GM18907 (cell line): ENCODE measurements around the gene MRRF.
"Not testable (repeated sequence)": the region's sequence is repeated elsewhere in the genome, so short reads cannot be mapped to it uniquely, and the experiment has no call there.

Source experiments
- ATAC-seq: cut with Tn5 transposase; IDR thresholded peaks from one replicate; pipeline ENCODE4 v1.9.1; 2021; ENCODE audit warnings: mild to moderate bottlenecking, moderate library complexity; ENCODE audit not compliant: unreplicated experiment

Gene MRRF

DNA sequence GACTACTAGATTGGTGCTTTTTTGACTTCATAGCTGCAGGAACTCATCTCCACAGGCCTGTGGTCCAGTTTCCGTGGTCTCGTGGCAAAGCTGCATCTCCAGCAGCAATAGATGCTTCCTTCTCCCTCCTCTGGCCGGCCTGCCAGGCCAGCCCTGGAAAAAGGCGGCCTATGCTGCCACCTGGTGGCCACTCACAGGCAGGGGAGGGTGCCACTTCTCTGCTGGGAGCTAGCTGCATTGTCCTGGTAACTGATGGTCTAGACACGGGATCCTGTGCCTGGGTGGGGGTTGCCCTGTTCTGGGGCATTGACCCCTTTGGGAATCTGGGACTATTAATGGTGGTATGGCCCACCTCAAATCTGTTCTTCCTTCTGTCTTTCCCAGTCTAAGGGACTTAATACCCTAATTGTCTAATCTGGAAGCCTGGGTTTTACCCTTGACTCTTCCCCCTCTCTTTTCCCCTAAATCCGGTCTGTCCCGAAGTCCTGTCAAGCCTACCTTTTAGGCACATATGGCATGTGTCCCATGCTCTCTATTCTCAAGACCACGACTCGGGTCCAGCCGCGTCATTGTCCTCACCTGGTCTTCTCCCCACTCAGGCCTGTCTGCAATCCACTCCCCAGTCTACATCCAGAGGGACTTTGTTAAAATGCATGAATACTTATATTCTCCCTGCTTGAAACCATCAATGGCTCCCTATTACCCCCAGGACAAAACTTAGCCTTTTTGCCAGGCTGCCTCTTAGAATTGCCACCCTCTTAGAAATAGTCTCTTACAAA is 86.1 kb downstream of the MRRF start:
- peak; percentile 85 for ATAC-seq

DNA sequence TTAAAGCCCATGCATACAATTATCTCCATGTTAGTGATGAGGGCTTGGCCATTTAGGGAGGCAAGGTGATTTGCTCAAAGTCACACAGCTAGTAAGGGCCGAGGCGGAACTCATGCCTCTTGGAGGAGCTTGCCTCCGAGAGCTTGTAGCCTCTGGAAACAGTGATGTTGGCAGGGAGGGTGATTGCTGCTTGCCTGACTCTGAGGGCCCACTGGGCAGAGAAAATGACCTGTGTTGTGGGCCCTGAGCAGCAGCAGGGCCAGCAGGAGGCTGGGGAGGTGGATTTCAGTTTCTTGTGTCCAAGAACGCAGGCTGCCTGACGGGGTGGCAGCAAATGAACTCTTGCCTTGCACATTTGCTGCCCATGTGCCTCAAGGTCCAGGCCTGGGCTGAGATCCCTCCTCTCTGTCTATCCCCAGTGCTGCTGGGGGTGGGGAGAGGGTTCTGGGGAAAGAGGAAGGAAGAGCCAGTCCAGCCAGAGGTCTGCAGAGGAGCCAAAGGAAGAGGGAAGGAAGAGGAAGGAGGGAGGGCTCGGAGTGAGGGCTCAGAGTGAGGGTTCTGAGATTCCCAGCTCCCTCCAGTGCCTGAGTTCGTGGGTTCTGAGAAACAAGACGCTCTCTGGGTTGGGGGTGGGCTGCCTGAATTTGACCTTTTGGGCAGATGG is 90.0 kb downstream of the MRRF start:
- ATAC-seq, result no peak

DNA sequence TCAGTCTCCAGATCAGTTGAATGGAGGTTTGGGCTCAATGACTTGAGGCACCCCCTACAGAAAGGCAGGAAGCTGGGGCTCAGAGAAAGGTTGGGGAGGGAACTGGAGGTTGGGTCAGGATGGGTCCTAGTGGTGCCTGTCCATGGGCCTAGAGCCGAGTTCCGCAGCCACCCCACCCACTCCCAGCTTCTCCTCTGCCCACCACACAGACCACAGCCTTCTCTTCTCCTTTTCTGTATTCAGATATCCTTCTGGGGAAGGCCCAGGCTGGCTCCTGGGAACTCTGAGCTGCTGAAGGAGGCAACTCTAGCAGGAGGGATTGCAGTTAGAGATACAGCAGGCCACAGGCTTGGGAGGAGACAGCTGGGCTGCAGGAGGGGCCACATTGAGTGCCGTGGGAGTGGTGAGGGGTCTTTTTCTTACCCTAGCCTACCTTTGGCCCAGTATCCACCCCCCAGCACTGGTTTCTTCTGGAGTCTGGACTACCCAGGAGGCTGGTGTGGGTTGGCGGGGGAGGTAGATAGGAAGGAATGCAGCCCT is 90.7 kb downstream of the MRRF start:
- ATAC-seq, result no peak

GRCh38 chr9:122356627-122357026 is 91.9 kb downstream of the MRRF start:
- ATAC-seq, result no peak

DNA sequence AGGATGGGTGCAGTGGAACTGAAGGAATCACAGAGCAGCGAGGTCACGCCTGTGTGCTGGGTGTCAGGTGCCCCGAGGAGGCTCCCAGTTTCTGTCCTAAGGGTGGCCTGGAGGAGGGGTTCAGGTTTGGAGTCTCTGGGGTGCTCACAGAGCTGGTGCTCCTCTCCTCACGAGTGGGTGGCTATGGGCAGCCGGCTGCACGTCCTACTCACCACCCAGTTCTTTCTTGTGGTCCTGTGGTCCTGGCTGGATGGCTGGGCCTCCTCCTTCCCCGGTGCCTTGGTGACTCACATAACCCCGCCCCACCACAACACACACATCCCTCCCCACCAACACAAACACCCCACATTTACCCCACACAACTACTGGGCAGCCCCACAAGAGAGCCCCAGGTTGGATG is 96.2 kb downstream of the MRRF start:
- ATAC-seq, result no peak

GRCh38 chr9:122363131-122363530 is 98.4 kb downstream of the MRRF start:
- ATAC-seq, result not testable (repeated sequence)

DNA sequence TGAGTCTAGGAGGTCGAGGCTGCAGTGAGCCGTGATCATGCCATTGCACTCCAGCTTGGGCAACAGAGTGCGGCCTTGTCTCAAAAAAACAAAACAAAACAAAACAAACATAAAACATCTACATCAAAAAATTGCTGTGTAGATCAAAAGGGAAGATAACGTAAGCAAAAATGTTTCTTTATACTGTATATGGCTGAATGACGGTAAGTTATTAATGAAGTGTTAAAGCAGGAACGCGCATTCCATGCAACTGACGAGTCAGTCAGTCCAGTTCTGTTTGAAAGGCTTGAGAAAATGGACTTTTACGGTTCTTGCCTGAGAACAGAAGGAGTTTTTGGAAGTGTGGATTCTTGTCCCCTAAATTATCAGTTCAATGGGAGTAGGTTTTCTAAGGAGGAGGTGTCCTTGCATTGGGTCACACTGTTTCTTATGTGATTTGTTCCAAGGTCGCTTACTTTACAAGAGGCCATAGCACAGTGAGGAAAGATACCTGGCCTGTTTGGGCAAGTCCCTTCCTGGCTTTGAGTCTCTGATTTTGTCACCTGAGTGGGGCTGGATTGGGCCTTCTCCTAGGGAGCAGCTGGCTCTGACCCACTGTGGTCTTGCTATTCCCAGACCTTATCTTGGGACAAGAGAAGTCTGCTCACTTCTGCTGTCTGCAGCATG is 99.6 kb downstream of the MRRF start:
- no peak for ATAC-seq

- ATAC-seq, result no peak
These were observed 100.1 kb downstream of the MRRF start for GRCh38 chr9:122364783-122365150.

DNA sequence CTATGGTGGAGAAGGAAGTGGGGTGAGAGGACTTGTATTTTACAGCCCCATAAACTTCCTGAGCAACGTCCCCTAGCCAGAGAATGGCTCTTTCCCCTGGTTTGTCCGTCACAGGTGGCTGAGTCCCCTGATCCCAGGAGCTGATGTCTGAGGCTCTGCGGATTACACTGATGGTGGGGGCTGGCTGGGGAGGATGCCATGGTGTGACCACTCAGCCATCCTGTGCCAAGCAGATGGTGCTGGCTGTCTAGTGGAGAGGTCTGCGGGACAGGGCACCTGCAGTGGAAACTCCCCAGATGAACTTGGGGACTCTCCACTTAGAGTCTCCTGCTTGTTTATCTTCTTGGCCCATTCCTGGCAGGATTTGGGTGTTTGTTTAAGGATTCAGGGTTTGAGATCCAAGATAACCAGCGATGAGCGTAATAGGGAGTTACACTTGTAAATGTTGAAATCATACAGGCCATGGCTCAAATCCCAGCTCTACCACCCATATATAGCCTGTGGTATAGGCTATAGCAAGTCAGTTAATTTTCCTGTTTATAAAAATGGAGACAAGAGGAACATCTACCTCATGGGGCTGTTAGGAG is 101.5 kb downstream of the MRRF start:
- no peak for ATAC-seq

DNA sequence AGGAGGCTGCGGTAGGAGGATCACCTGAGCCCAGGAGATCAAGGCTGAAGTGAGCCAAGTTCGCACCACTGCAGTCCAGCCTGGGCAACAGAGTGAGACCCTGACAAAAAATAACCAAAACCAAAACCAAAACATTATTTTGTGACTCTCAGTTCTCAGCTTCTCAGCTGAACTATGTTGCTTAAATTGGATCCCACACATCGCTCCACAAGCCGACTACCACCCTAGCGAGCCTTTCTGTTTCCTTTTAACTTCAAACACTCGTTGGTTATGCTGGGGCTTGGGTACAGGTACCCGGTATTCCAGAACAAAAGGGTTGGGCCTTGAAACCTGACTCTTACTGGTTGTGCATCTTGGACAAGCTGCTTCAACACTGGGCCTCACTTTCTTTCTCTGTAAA is 102.4 kb downstream of the MRRF start:
- no peak for ATAC-seq

- no peak for ATAC-seq
These were observed 103.2 kb downstream of the MRRF start for GRCh38 chr9:122367774-122368460.

DNA sequence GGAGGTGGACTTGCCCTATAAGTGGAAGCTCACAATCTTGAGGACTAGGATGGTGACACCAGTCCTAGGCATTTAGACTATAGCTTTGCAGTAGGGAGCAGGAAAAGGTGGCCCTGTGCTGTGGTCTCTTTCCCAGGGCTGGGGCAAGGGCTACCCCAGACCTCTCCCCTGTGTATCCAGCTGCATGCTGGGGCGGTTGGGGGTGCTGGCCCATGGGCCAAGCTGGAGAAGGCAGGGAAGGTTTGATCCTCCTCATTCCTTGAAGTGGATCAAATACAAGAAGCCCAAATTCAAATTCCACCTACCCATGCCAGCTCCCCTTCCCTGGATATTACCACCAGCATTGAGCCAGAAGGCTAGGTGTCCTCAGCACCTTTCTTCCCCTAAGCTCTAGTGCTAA is 104.0 kb downstream of the MRRF start:
- ATAC-seq, result no peak

DNA sequence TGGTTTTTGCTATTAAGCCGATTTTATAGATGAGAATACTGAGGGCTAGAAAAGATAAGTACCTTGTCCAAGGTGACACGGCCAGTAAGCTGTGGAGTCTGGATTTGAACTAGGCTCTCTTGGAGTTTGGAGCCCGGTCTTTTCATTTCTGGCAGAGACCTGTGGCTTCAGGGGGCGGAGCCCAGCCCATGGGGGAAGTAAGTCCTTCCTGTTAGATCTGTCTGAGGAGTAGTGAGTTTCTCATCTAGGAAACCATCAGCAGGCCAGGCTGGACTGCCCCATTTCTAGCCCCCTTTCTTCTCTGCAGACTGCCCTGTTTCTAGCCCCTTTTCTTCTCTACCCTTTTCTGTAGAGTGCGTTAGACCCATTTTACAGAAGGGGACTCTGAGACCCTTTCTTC is 105.6 kb downstream of the MRRF start:
- ATAC-seq, result peak; percentile 42

DNA sequence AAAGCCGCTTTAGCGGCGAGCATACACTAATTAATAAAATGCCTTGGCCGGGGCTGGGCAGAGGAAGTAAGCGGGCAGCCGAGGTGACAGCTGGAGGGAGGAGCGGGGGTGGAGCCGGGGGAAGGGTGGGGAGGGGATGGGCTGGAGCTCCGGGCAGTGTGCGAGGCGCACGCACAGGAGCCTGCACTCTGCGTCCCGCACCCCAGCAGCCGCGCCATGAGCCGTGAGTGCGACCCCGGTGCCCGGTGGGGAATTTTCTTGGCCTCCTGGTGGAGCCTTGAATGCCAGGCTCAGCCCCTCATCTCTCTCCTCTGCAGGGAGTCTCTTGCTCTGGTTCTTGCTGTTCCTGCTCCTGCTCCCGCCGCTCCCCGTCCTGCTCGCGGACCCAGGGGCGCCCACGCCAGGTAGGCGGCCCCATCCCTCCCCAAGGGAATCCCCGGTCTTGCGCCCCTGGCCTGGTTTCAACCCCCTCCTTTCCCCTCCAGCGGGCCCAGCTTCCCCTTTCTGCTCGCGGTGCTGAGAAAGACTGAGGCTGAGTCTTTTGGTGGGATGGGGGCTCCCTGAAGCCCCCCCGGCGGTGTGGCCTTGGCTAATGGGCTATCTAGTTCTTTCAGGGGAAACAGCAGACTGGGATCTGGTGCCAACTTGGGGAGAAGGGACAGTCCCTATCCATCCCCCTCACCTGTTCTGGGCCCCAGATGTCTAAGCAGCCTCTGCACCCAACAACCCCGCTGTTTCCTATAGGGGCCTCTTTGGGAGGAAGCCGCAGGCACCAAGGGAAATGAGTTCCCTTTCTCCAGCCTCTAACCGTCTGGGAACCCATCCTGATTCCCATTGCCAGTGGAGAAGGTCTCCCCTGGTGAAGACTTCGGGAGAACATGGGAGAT is 106.4 kb downstream of the MRRF start, which contains the start of gene PTGS1:
Gene PTGS1, plus strand, starts transcription at position 156 of the 887 bp plus-strand sequence. Its CDS starts 61 bp downstream, at position 217.
- peak; percentile 67 for ATAC-seq

DNA sequence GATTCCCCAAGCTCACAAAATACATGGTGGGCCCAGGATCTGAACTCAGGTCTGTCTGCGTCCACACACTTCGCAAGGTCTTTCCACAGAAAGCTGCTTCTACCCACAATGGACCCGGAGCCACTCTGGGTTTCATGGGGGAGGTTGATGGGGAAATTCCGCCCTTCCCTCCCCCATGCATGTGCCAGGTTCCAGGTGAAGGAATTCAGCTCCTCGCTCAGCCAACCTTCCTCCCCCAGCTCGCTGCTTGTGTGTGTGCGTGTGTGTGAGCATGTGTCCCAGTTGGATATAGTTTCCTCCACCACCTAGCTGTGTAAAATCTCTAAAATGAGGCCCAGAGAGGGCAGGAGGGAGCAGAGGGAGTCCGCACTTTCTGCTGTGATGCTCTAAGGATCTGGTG is 107.2 kb downstream of the MRRF start:
- no peak for ATAC-seq

DNA sequence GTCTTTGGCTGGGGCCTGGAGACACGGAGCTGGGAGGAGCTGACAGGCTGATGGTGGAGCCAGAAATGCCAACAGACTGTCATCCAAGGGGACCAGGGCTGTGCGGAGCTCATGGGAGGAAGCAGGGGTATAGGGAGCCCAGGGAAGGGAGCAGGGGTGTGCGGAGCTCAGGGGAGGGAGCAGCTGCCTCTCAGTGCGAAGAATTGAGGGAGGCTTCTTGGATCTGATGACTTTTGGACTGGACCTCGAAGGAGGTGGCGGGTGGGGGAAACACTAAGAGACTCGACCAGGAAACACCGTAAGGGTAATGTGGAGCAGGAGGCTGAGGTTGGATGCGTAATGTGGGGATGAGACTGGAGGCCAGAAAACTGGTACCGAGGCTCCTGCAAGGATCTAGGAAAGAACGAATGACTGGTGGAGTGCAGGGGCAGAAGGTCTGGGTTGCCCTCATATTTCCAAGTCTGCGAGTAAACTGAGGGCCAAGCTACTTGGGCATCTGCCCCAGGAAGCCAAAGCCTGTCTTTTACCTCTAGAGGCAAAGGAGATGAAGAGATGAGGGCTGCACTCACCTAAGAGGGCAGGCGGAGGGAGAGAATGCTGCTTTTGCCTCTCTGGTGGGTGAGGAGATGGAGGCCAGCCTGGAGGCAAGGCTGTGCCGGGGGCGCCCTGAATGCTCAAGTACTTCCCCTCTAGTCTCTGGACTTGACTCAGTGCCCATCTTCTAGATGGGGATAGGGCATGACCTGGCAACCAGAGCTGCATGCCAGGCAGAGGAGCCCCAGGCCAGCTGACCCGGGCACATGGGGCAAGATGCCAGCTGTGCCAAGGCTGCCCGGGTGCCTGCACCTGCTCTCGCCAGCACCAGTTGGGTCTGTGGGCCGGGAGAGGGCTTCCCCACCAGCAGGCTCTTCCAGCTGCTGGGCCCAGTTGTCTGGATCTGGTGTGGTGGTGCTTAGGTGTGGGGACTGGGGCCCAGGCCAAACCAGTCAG is 108.5 kb downstream of the MRRF start:
- ATAC-seq, result no peak

- ATAC-seq, result no peak
These were observed 110.3 kb downstream of the MRRF start for GRCh38 chr9:122374885-122375420.

- ATAC-seq, result no peak
These were observed 112.1 kb downstream of the MRRF start for GRCh38 chr9:122376796-122377195.
